Mucosa of stomach (tissue), 1 donor: Measurements from ENCODE around the gene PLCB1.
A peak's percentile ranks its signal among the peaks of the same experiment; 100 is the strongest.

Experiments used
- H3K27me3 ChIP-seq: one replicate; pipeline ENCODE4 v1.7.0; 2013; ENCODE audit warnings: mild to moderate bottlenecking, low read length; ENCODE audit not compliant: control insufficient read depth, insufficient read depth
- H3K36me3 ChIP-seq: one replicate; pipeline ENCODE4 v1.7.0; 2013; ENCODE audit warnings: low read length; ENCODE audit not compliant: control insufficient read depth, insufficient read depth
- H3K4me1 ChIP-seq: one replicate; pipeline ENCODE4 v1.7.0; 2013; ENCODE audit warnings: mild to moderate bottlenecking, low read length; ENCODE audit not compliant: control insufficient read depth, insufficient read depth
- H3K4me3 ChIP-seq: one replicate; pipeline ENCODE4 v1.7.0; 2013; ENCODE audit warnings: low read length
- H3K9ac ChIP-seq: one replicate; pipeline ENCODE4 v1.7.0; 2013; ENCODE audit warnings: mild to moderate bottlenecking, low read length, moderate library complexity
- H3K9me3 ChIP-seq: one replicate; pipeline ENCODE4 v1.7.0; 2013; ENCODE audit warnings: mild to moderate bottlenecking, low read length, moderate library complexity; ENCODE audit not compliant: control insufficient read depth
- donor health status: Pancreatic carcinoma.

Gene PLCB1

DNA sequence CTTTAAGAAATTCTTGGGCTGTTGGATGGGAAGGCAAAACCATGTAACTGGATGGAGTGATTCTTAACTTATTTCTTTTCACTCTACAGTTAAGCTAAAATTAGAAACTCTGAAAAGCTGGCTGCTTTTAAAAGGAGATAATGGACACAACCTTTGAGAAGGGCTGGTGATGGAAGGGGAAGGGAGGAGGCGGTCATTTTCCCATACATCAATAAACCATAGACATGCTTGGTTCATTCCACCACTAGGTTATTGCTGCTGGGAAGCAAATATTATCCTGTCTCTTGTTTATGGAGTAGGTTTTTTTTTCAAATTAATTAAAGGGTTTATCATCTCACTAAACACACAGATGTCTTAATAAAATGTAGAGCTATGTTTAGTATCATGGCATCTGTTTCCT lies 76.2 kb downstream of the PLCB1 start:
- Histone ChIP-seq H3K4me1 (no peaks in the 10 kb centered on the region), H3K9ac (no peak overlapping the region), H3K4me3 (no peak overlapping the region), H3K27me3 (no peaks in the 10 kb centered on the region), H3K36me3 (no peaks in the 10 kb centered on the region), H3K9me3 (no peaks in the 10 kb centered on the region)

DNA sequence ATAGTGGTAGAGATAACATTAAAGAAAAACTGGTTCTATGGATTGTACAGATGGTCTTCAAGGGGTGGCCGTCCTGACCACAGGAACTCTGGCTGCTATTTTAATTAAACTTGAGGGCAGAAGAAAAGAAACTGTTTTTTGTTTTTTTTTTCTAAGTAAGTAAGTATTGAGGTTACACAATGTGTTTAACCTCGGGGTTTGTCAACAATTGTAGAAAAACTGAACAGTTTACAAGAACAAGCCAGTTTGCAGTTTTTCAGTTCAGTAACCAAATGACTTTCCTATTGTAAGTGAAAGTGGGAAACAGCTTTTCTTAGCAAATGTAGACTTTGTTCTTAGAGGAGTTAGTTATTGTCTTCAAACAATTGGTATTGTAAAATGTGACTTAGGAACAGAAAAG lies 77.0 kb downstream of the PLCB1 start:
- Histone ChIP-seq H3K27me3 (no peaks in the 10 kb centered on the region), H3K4me1 (peaks cover under 1% of the 10 kb centered on the region), H3K9ac (no peak overlapping the region), H3K4me3 (no peak overlapping the region), H3K9me3 (no peaks in the 10 kb centered on the region), H3K36me3 (no peaks in the 10 kb centered on the region)

DNA sequence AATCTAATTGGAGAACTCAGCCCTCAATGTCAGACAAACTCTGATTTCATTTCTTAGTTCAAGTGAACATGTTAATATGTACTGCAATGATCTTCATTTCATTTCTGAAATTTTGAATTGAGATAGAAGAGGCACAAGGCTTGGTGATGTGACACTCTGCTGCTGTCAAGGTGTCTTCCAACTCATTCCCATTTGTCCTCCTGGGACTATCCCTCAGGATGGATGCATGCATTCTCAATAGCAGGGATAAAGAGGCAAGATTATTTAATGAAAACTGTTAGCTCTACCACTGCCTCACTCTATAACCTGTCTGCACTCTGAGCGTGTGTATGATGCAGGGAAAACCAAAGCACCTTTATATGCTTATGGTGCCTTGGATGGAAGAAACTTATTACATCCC lies 78.7 kb downstream of the PLCB1 start:
- Histone ChIP-seq H3K9me3 (no peaks in the 10 kb centered on the region), H3K9ac (no peak overlapping the region), H3K27me3 (no peaks in the 10 kb centered on the region), H3K36me3 (no peaks in the 10 kb centered on the region), H3K4me1 (peaks cover 10% of the 10 kb centered on the region), H3K4me3 (no peak overlapping the region)

DNA sequence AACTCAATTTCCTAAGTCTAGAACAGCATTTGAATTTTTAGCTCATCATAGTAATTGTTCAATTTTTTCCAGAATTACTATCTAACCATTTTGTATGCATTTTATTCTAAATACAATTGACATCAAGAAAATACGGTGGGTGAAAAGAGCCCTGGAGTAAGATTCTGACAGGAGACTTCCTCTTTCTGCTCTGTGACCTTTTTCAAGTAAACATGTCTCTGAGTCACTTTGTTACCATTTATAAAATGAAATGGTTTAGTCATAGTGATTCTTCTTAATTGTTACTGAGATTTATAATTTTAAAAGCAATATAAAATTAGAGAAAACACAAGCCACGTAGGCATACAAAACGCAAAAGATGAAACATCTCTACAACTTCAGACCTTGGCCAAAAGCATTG lies 80.2 kb downstream of the PLCB1 start:
- peaks cover 10% of the 10 kb centered on the region for H3K4me1 ChIP-seq
- H3K4me3 ChIP-seq = no peak overlapping the region
- no peaks in the 10 kb centered on the region for H3K36me3 ChIP-seq
- no peak overlapping the region for H3K9ac ChIP-seq
- no peaks in the 10 kb centered on the region for H3K9me3 ChIP-seq
- H3K27me3 ChIP-seq = no peaks in the 10 kb centered on the region

DNA sequence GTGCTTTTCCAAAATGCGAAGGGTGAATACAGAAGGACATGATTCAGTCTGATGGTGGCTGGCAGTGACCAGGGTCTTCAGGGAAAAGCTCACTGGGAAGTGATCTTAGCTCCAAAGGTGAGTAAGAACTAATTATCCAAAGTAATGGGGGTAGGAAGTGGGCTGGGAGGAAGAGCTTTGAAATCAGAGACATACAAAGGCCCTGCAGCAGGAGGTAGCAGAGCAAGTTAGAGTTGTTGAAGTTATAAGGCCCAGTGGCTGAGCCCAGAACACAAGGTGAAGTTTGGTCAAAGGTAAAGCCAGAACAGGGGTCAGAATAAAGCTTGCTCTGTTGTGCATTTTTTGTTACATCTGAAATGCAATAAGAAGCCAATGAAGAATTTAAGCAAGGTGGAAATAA lies 81.2 kb downstream of the PLCB1 start:
- H3K9ac ChIP-seq = no peak overlapping the region
- H3K36me3 ChIP-seq = no peaks in the 10 kb centered on the region
- H3K4me1 ChIP-seq = peaks cover 10% of the 10 kb centered on the region

DNA sequence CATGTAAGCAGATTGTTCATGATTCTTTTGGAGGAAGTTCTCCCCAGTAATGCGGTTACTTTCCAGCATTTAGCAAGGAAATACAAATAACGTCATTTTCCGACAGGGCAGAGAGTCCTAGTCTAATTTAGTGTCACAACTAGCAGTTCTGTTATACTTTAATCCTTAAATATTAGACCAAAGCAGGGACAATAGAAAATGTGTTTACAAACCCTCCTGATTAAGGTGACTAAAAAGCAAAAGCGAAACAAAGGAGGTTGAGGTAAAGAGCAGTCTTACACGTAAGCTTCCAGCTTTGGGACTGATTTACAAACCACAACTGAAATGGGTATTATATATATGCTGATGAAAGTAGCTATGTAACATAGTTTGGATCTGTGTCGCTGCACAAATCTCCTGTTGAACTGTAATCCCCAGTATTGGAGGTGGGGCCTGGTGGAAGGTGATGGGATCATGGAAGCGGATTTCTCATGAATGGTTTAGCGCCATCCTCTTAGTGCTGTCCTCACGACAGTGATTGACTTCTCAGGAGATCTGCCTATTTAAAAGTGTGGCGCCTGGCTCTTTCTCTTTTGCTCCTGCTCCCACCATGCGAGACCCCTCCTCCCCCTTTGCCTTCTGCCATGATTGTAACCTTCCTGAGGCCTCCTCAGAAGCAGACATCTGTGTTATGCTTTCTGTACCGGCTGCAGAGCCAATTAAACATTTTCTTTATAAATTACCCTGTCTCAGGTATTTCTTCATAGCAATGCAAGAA lies 81.9 kb downstream of the PLCB1 start:
- Histone ChIP-seq H3K9me3 (no peaks in the 10 kb centered on the region), H3K4me3 (no peak overlapping the region), H3K4me1 (peaks cover 10% of the 10 kb centered on the region), H3K27me3 (no peaks in the 10 kb centered on the region), H3K9ac (peak overlapping the region; percentile 9), H3K36me3 (no peaks in the 10 kb centered on the region)

More for the DNA sequence above, 81.2 kb downstream of the PLCB1 start:
- H3K9me3 ChIP-seq = no peaks in the 10 kb centered on the region
- H3K4me3 ChIP-seq = no peak overlapping the region
- no peaks in the 10 kb centered on the region for H3K27me3 ChIP-seq

DNA sequence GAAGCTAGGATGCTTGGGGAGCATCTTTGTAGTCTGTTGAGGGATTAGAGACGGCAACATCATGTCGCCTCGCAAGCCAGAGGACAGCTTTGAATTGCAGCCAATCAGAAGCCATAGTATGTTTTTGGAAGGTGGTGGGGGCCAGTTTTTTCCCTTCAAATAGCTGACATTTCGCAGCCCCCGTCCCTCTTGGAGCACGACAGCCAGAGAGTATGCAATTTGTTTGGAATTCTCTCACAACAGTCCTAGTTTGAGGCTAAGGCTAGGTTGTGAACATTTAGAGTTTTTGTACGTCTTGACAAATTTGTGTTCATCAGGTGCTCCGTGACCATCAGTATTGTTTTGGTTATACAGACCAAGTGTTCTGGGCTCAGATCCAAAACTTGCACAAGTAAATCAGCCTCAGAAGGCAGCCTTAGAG lies 83.3 kb downstream of the PLCB1 start:
- H3K9ac ChIP-seq = no peak overlapping the region
- H3K27me3 ChIP-seq = no peaks in the 10 kb centered on the region
- H3K4me3 ChIP-seq = no peak overlapping the region
- no peaks in the 10 kb centered on the region for H3K36me3 ChIP-seq
- no peaks in the 10 kb centered on the region for H3K9me3 ChIP-seq
- peaks cover 10% of the 10 kb centered on the region for H3K4me1 ChIP-seq

DNA sequence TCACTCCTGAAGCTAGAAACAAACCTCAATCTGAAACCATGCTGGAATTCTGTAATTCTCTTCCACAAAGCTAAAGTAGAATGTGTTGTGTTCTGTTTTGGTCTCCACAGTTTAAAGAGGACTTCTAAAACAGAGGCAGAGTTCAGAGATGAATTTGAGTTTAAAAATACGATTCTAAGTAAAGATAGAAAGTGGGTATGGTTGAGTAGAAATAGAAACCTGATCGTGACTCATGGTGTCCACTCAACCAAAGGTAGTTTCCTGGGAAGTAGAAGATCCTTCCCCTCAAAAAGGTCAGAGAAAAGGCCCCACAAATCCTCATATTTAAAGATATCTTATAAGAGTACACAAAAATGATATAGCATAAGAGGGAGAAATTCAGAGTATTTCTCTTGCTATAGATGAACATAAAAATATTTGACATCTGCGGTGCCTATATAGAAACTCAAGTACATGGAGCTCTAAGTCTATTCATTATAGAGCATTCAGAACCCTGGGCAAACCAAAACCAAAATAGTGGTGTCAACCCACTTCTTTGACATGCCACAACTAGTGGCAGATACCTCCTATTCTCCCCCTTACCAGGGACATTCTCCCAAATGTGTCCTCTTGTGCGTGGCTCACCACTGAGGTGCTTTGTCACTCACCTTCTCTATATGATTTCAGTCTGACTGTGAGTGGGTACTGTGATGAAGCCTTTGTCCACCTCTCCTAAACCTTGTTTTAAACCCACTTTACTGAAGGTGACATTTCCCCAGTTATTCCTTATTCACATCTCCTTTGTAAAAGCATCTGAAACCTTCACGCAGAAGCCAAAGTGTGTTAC lies 84.5 kb downstream of the PLCB1 start:
- H3K9ac ChIP-seq = no peak overlapping the region
- H3K27me3 ChIP-seq = no peaks in the 10 kb centered on the region
- H3K4me1 ChIP-seq = peaks cover 10% of the 10 kb centered on the region
- H3K4me3 ChIP-seq = no peak overlapping the region
- H3K9me3 ChIP-seq = no peaks in the 10 kb centered on the region
- H3K36me3 ChIP-seq = no peaks in the 10 kb centered on the region

DNA sequence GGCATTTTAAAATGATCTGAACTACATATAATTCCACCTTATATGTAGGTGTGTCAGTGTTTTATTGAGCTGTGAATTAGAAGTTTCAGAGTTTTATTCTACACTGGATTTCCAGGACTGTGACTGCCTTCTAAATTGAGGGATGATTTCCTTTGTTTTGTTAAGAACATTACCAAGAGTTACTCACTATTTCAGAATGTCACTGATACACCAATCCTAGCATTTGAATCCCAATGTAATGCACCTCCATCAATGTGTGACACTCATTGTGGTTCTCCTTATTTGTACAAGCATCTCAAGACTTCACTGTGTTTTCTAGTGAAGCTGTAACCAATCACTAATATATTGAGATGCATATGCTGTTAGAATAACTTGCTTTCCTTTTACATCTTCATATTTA lies 86.8 kb downstream of the PLCB1 start:
- Histone ChIP-seq H3K9me3 (no peaks in the 10 kb centered on the region), H3K4me3 (no peak overlapping the region), H3K9ac (no peak overlapping the region), H3K27me3 (no peaks in the 10 kb centered on the region), H3K36me3 (no peaks in the 10 kb centered on the region), H3K4me1 (peaks cover 10% of the 10 kb centered on the region)

DNA sequence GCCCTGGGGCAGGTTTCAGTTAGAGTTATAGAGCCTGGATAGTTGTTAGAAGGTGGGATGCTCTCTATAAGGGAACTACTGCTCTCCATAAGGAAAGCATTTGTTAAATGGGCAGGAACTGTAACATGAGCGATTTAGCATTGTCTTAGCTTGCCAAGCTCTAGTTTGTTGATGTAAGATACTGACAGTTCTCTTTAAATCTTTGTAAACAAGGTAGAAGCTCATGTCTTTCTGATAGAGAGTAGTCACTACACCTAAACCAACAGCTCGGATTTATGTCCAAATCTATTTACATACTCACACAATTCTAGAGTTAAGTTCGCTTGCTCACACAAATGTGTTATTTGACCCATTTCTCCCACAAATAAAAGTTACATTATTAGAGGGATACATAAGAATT lies 87.3 kb downstream of the PLCB1 start:
- no peak overlapping the region for H3K4me3 ChIP-seq
- no peaks in the 10 kb centered on the region for H3K27me3 ChIP-seq
- H3K36me3 ChIP-seq = no peaks in the 10 kb centered on the region
- H3K9ac ChIP-seq = no peak overlapping the region
- H3K4me1 ChIP-seq = peaks cover 6% of the 10 kb centered on the region
- H3K9me3 ChIP-seq = no peaks in the 10 kb centered on the region

DNA sequence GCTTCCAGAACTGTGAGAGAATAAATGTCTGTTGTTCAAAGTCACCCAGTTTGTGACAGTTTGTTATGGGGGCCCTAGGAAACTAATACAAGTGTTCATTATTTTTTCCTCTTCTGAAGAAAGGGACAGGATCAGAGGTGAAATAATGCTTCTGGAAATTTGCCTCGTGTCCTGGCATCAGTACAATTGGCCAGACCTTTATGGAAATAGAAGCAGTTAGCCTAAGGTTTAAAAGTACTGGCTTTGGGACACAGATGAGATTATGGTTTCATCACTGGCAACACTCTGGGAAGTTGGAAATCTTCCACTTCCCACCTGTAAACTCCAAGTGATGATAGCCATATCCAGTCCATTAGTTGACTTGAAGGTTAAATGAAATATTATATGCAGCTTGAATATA lies 88.7 kb downstream of the PLCB1 start:
- Histone ChIP-seq H3K4me3 (no peak overlapping the region), H3K9ac (no peak overlapping the region), H3K36me3 (no peaks in the 10 kb centered on the region), H3K4me1 (no peaks in the 10 kb centered on the region), H3K27me3 (no peaks in the 10 kb centered on the region), H3K9me3 (no peaks in the 10 kb centered on the region)

DNA sequence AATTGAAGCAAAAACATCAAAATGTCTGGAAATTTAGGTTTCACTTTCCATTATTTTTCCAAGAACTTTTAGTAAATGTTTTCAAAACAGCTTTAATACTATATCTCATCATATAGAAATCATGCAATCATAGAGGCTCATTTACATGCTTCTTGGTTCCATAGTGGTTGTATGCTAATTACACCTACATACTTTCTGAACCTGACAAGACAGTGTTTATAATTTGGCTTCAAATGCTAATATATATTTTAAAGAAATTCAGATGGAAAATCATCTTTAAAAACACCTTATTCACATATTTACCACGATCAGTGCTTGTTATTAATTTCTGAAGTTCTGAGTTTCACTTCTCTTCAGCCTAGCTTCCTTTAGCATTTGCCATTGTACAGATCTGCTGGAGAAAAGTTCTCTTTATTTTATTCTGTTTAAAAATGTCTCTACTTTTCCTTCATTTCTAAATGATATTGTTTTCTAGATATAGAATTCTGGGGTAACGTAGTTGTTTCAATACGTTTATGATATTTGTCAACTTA lies 89.9 kb downstream of the PLCB1 start:
- no peaks in the 10 kb centered on the region for H3K4me1 ChIP-seq
- H3K27me3 ChIP-seq = no peaks in the 10 kb centered on the region
- H3K36me3 ChIP-seq = no peaks in the 10 kb centered on the region
- no peaks in the 10 kb centered on the region for H3K9me3 ChIP-seq
- no peak overlapping the region for H3K4me3 ChIP-seq
- H3K9ac ChIP-seq = no peak overlapping the region
